OCI-LY3 (cell line): ENCODE measurements around the gene ATP2B3.

Experiments
- H2AFZ ChIP-seq: fragments of 200-600, 300-600 bp; shearing (Covaris generic); 2 replicates; pipeline ENCODE4 v1.6.0; 2014; ENCODE audit warnings: antibody characterized with exemption, low read depth, low read length
- H3K27ac ChIP-seq: fragments of 200-600, 300-600 bp; sonication (generic); 2 replicates; pipeline ENCODE4 v1.5.1; 2014; ENCODE audit warnings: mild to moderate bottlenecking, low read length, moderate library complexity, mixed read lengths
- H3K27me3 ChIP-seq: fragments of 200-600, 300-600 bp; sonication (generic); 2 replicates; pipeline ENCODE4 v1.6.1; 2014; ENCODE audit warnings: low read depth, low read length, mixed read lengths
- H3K36me3 ChIP-seq: fragments of 200-600, 300-600 bp; sonication (generic); replicated peaks from 2 replicates; pipeline ENCODE3; 2014; ENCODE audit warnings: low read depth, low read length, mixed read lengths
- H3K4me1 ChIP-seq: fragments of 300-600, 200-600 bp; sonication (generic); 2 replicates; pipeline ENCODE4 v1.6.1; 2014; ENCODE audit warnings: low read length, mixed read lengths
- H3K4me2 ChIP-seq: fragments of 200-600, 300-600 bp; sonication (generic); 2 replicates; pipeline ENCODE4 v1.6.1; 2014; ENCODE audit warnings: low read length, mixed read lengths
- H3K4me3 ChIP-seq: fragments of 300-600, 200-600 bp; sonication (generic); 2 replicates; pipeline ENCODE4 v1.5.1; 2014; ENCODE audit warnings: antibody characterized with exemption, mild to moderate bottlenecking, low read length, moderate library complexity
- H3K79me2 ChIP-seq: fragments of 300-600, 200-600 bp; shearing (Covaris generic); 2 replicates; pipeline ENCODE4 v1.6.1; 2014; ENCODE audit warnings: mild to moderate bottlenecking, low read length, mixed read lengths
- H3K9ac ChIP-seq: fragments of 300-600, 200-600 bp; shearing (Covaris generic); 2 replicates; pipeline ENCODE4 v1.6.0; 2014; ENCODE audit warnings: mild to moderate bottlenecking, low read length, moderate library complexity
- H3K9me3 ChIP-seq: fragments of 200-600, 300-600 bp; shearing (Covaris generic); 2 replicates; pipeline ENCODE4 v1.6.1; 2014; ENCODE audit warnings: low read length, mixed read lengths; ENCODE audit not compliant: insufficient read depth
- H4K20me1 ChIP-seq: fragments of 200-600, 300-600 bp; sonication (generic); 2 replicates; pipeline ENCODE4 v1.6.1; 2016; ENCODE audit warnings: low read length, mixed read lengths; ENCODE audit not compliant: insufficient read depth
- EZH2phosphoT487 ChIP-seq: fragments of 200-600 bp; shearing (Covaris generic); IDR thresholded peaks from 2 replicates; pipeline ENCODE4 v1.6.1; 2018; ENCODE audit warnings: antibody characterized with exemption, mixed run types, low read depth
- TF ChIP-seq, protein P1 (sequence below): fragments of 200-600, 300-600 bp; sonication (generic); IDR thresholded peaks from 2 replicates; pipeline ENCODE4 v1.5.1; 2014; ENCODE audit warnings: antibody characterized with exemption, low read length, low read depth

Gene ATP2B3

DNA sequence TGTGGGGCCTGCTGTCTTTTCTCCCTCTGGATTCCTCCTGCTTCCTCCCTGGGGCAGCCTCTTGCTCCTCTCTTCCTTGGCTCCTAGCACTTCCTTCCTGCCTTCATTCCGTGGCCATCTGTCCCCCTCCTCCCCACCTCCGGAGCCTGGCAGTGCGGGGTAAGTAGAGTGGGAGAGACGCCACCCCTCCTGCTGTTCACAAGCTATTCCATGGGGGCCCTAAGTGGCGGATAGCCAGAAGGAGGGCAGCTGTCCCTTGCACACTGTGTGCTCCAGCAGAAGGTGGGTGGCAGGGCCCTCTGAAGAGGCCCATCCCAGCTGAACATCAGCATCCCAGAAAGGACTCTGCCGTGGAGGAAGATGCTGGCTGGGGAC, 54.1 kb downstream of the ATP2B3 start:
- Histone ChIP-seq H4K20me1 (no peaks in the 10 kb centered on the region), H3K27ac (no peak overlapping the region), H2AFZ (no peak overlapping the region), H3K79me2 (no peaks in the 10 kb centered on the region), H3K4me3 (no peak overlapping the region), H3K9ac (no peak overlapping the region), H3K9me3 (no peaks in the 10 kb centered on the region), H3K27me3 (no peaks in the 10 kb centered on the region), H3K4me1 (peaks cover 37% of the 10 kb centered on the region), H3K36me3 (no peaks in the 10 kb centered on the region), H3K4me2 (no peak overlapping the region)
- no peak for TF ChIP-seq EZH2phosphoT487
- TF ChIP-seq, protein P1, sequence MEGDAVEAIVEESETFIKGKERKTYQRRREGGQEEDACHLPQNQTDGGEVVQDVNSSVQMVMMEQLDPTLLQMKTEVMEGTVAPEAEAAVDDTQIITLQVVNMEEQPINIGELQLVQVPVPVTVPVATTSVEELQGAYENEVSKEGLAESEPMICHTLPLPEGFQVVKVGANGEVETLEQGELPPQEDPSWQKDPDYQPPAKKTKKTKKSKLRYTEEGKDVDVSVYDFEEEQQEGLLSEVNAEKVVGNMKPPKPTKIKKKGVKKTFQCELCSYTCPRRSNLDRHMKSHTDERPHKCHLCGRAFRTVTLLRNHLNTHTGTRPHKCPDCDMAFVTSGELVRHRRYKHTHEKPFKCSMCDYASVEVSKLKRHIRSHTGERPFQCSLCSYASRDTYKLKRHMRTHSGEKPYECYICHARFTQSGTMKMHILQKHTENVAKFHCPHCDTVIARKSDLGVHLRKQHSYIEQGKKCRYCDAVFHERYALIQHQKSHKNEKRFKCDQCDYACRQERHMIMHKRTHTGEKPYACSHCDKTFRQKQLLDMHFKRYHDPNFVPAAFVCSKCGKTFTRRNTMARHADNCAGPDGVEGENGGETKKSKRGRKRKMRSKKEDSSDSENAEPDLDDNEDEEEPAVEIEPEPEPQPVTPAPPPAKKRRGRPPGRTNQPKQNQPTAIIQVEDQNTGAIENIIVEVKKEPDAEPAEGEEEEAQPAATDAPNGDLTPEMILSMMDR = no peak

DNA sequence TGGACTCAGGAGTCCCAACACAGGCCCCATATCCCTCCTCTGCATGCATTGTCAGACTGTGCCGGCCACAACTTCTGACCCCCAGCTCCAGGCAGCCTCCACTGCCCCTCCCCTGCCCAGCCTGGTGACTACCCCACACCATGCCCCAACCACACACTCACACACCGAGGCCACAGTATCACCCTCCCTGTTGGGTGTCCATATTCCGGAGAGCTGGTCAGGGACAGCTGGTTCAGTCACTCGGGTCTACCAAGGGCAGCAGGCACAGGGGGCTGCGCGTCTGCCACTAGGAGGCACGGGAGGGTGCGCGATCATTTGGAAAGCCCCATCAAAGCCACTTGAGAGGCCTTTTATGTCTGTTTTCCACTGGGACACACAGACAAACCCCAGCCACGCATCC, 55.2 kb downstream of the ATP2B3 start:
- Histone ChIP-seq H3K9me3 (no peaks in the 10 kb centered on the region), H2AFZ (no peak overlapping the region), H3K27ac (no peak overlapping the region), H4K20me1 (no peaks in the 10 kb centered on the region), H3K4me1 (peaks cover 37% of the 10 kb centered on the region), H3K4me3 (no peak overlapping the region), H3K36me3 (no peaks in the 10 kb centered on the region), H3K9ac (no peak overlapping the region), H3K27me3 (no peaks in the 10 kb centered on the region), H3K4me2 (no peak overlapping the region), H3K79me2 (no peaks in the 10 kb centered on the region)
- TF ChIP-seq, protein P1 = no peak

DNA sequence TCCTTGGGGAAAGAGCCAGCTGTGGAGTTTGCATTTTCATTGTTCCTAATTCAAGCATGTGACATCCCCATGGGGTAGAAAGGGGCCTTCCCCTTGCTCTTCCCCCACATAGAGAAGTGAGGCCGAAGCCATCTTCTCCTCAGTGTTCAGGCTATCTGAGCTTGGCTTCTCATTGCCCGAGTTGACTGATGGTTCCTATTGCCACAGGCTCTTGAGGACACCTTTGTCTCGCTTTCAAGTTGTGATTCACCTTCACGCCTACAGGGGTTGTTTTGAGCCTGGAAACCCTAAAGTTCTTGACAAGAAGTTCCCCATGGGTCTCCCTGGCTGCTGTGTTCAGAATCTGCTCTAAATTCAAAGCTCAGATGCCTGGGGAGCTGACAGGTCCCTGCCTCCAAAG, 56.5 kb downstream of the ATP2B3 start:
- Histone ChIP-seq H3K9ac (peak overlapping the region; percentile 47; the same call in 1 of the 2 replicates), H3K4me2 (peak overlapping the region; percentile 74), H3K27ac (peak overlapping the region; percentile 83), H3K79me2 (no peaks in the 10 kb centered on the region), H4K20me1 (no peaks in the 10 kb centered on the region), H3K36me3 (no peaks in the 10 kb centered on the region), H2AFZ (no peak overlapping the region; the same call in 1 of the 2 replicates), H3K4me1 (peaks cover 34% of the 10 kb centered on the region), H3K4me3 (peak overlapping the region; percentile 44), H3K27me3 (no peaks in the 10 kb centered on the region), H3K9me3 (no peaks in the 10 kb centered on the region)
- no peak for TF ChIP-seq EZH2phosphoT487
- TF ChIP-seq, protein P1 = peak; percentile 30; the same call in 1 of the 2 replicates

DNA sequence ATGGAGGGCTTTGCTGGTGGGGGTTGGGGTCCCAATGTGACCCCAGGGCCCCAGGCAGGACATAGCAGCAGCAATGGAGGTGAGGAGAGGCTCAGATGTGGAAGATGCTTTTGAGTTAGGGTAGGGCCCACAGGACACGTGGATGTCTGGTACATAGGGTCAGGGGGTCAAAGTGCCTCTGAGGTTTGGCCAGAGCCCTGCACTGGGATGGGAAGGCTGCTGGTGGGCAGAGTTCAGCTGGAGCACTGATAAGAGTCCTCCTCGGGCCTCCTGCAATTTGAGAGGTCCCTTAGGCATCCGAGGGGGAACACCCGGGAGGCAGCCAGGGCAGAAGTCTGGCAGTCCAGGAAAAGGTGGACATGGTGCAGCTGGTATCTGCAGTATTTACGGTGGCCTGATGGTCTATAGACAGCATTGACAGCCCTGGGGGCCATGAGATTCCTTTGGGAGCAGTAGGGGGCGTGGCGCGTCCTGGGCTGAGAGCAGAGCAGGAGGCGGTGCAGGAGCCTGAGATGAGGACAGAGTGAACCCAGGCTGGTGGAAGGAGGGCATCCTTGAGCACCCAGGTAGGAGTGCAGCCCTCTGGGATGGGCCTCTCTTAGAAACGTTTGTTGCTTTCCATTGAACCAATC, 58.9 kb downstream of the ATP2B3 start:
- Histone ChIP-seq H3K4me2 (no peak overlapping the region), H3K27me3 (no peaks in the 10 kb centered on the region), H4K20me1 (no peaks in the 10 kb centered on the region), H3K36me3 (no peaks in the 10 kb centered on the region), H3K27ac (no peak overlapping the region), H3K4me1 (peaks cover 39% of the 10 kb centered on the region), H3K9ac (no peak overlapping the region), H2AFZ (no peak overlapping the region), H3K79me2 (no peaks in the 10 kb centered on the region), H3K4me3 (no peak overlapping the region), H3K9me3 (no peaks in the 10 kb centered on the region)
- TF ChIP-seq EZH2phosphoT487 = no peak
- TF ChIP-seq, protein P1 = no peak
